ENCODE measurements around the gene COA6. TPM values are rescaled to one million over a fixed set of nuclear protein-coding genes. Genes with fewer than 3 reads are reported as not detected.
"Not testable (repeated sequence)": the region's sequence is repeated elsewhere in the genome, so short reads cannot be mapped to it uniquely, and the experiment has no call there.

COA6 gene, protein sequence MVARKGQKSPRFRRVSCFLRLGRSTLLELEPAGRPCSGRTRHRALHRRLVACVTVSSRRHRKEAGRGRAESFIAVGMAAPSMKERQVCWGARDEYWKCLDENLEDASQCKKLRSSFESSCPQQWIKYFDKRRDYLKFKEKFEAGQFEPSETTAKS
- total RNA-seq: 16.5 TPM

- peak; percentile 95 for DNase-seq
Observed at GRCh38 chr1:234373064-234373958, at the start of gene COA6. TSS of gene COA6 (plus strand) at chr1:234373456. CDS start at chr1:234373467, 11 bp downstream.

GRCh38 chr1:234324821-234325220 is 48.4 kb upstream of the COA6 start:
- DNase-seq: no peak

GRCh38 chr1:234325878-234326496 is 47.3 kb upstream of the COA6 start:
- no peak for DNase-seq

- no peak for DNase-seq
Observed at GRCh38 chr1:234326497-234327366, 46.5 kb upstream of the COA6 start.

- no peak for DNase-seq
Observed at GRCh38 chr1:234327577-234328164, 45.6 kb upstream of the COA6 start.

GRCh38 chr1:234330843-234331215 is 42.4 kb upstream of the COA6 start:
- DNase-seq: no peak

DNA sequence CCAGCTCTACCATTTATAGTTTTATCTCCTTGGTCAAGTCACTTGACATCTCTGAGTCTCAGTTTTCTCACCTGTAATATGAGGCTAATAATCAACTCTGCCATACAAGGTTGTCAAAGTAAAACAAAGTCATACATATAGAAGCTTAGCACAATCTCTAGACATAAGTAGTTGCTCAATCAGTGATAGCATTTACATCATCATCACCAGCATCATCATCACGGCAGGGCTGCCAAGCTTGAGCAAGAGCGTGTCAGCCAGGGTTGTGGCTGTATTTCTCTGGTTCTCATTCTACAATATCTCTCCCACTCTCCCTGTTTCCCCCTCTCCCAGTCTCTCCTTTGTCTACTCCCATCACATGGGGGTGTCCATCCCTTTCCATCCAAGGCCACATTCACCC is 41.7 kb upstream of the COA6 start:
- no peak for DNase-seq

- DNase-seq: no peak
Observed at GRCh38 chr1:234336359-234336758, 36.9 kb upstream of the COA6 start.

- DNase-seq: no peak
Observed at GRCh38 chr1:234337233-234337632, 36.0 kb upstream of the COA6 start.

GRCh38 chr1:234340528-234340927 is 32.7 kb upstream of the COA6 start:
- no peak for DNase-seq

DNA sequence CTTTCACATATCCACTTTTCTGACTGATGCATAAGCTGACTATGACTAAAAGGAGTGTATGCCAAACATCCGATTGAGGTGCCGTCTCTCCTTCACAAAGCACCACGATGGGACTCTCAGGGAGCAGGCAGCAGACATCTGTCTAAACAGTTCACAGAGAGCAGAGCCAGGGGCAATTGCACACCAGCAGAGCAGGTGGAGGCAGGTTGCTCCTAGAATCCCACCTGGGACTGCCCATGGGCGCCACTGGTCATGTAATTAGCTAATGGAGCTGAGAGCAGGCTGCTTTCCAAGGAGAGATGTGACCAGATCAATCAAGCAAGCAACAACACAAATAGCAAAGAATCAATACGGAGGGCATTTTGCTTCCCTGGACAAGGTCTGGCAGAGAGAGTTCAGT is 30.5 kb upstream of the COA6 start:
- no peak for DNase-seq

DNA sequence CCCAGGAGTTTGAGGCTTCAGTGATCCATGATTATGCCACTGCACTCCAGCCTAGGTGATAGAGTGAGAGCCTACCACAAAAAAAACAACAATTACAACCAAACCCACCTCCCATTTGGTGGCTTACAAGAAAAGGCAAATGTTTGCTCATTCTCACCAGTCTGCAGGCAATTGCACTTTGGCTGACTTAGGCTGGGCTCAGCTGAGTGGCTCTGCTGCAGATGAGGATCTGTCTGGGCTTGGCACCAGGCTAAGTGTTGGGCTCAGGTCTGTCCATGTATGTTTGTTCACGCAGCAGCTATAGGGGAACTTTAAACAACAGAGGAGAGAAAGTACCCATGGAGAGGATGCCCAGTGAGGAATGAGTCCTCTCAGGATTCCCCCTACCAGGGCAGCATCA is 28.0 kb upstream of the COA6 start:
- DNase-seq: no peak

GRCh38 chr1:234348964-234349363 is 24.3 kb upstream of the COA6 start:
- no peak for DNase-seq

- no peak for DNase-seq
Observed at GRCh38 chr1:234355782-234356510, 17.3 kb upstream of the COA6 start.

DNA sequence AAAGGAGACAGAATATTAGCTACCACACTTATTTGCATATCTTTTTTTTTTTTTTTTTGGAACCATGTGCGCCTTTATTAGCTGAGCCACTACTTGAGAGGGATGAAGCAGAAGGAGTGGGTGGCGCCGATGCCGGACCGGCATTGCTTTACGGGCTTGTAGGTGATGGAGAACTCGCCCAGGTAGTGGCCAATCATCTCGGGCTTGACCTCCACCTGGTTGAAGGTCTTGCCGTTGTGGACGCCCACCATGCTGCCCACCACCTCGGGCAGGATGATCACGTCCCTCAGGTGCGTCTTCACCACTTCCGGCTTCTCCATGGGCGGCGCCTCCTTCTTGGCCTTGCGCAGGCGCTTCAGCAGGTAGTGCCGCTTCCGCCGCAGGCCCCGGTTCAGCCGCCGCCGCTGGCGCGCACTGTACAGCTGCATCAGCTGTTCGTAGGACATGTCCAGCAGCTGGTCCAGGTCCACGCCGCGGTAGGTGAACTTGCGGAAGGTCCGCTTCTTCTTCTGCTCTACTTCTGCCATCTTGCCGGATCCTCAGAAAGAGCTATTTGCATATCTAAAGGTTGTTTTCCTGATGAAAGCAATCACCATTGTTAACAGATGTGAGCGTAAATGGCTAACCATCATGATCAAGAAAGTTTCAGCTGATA is 16.5 kb upstream of the COA6 start:
- not testable (repeated sequence) for DNase-seq

DNA sequence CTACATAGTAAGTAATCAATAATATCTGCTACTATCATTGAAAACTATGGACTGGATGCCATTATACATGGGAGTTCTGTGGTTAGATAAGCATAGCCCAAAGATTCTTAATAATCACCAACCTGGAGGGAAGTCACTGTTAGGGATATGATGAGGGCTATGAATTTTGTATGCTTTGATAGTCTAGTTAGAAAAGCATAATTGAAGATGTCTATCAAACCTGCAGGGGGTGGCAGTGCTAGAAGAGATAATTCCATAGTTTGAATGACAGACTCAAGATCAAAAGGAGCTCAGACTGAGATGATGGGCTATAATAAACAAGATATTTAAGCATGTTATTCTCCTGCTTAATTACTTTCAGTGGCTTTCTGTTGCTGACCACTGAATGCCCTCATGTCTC is 15.4 kb upstream of the COA6 start:
- no peak for DNase-seq

- DNase-seq: no peak
Observed at GRCh38 chr1:234361102-234361603, 12.1 kb upstream of the COA6 start.

DNA sequence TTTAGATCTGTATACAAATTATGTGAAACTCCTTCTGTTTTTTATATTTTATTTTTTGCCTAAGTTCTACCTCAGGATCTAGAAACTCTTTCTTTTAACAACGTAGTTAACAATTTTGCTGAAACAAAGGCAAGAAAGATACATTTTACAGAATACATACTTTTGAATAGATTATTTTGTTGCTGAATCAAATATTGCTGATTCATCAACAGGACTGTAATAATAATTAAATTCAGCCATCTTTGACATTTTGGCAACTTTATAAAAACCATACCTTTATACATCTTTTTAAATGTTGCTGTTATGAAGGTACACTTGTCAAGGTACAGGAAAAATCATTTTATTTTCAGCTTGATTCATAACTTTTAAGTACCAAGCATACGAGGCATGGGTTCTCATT is 10.7 kb upstream of the COA6 start:
- no peak for DNase-seq

DNA sequence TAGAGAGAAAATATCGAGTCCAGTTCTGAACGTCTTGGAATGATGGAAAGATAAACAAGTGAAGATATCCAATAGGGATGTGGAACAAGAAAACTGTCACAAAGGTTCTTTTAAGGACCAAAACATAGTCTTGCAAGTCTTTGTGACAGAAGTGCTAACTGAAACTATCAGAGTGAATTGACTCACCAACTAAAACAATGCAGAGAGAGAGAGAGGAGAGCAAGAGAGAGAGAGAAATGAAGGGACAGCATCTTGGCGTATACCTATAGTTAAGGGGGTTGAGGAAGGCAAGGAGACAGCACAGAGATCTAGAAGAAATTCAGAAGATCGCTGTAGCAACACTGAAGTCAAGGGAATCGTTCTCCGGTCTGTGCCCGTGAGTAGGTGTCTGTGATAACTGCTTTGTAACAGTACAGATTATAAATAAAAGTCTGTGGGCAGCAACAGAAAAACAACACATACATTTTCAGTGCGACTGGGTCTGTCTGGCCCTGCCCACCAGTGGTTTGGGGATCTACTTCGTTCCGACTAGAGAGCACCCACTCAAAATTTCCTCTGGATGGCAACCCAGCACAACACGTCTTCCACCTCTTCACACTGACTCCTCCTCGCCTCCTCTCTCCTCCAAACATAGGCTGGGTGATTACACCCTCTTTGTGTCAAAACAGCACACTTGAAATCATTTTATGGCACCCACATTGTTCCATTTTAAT is 4.8 kb upstream of the COA6 start:
- no peak for DNase-seq

GRCh38 chr1:234369033-234369430 is 4.2 kb upstream of the COA6 start:
- DNase-seq: no peak
